Raji (cell line): ENCODE measurements around the gene IL1RAPL2.

ENCODE experiments used
- POLR2A ChIP-seq: IDR thresholded peaks from 2 replicates; pipeline ENCODE4 v1.6.1; 2011; ENCODE audit warnings: low read depth, low read length, control low read depth; ENCODE audit not compliant: insufficient read depth

Gene IL1RAPL2

GRCh38 chrX:104728456-104728855 lies 162.5 kb downstream of the IL1RAPL2 start:
- TF ChIP-seq POLR2A, result no peak

- no peak for TF ChIP-seq POLR2A
Observed at GRCh38 chrX:104742355-104742754, 176.4 kb downstream of the IL1RAPL2 start.

- no peak for TF ChIP-seq POLR2A
Observed at GRCh38 chrX:104745152-104745551, 179.2 kb downstream of the IL1RAPL2 start.

GRCh38 chrX:104749951-104750610 lies 184.1 kb downstream of the IL1RAPL2 start:
- TF ChIP-seq POLR2A, result no peak

- TF ChIP-seq POLR2A, result no peak
Observed at GRCh38 chrX:104762641-104763040, 196.6 kb downstream of the IL1RAPL2 start.

GRCh38 chrX:104789784-104790183 lies 223.8 kb downstream of the IL1RAPL2 start:
- TF ChIP-seq POLR2A, result no peak

- no peak for TF ChIP-seq POLR2A
Observed at GRCh38 chrX:104795804-104796203, 229.8 kb downstream of the IL1RAPL2 start.

- TF ChIP-seq POLR2A, result no peak
Observed at GRCh38 chrX:104803219-104803618, 237.2 kb downstream of the IL1RAPL2 start.

- TF ChIP-seq POLR2A, result no peak
Observed at GRCh38 chrX:104806346-104806745, 240.3 kb downstream of the IL1RAPL2 start.

GRCh38 chrX:104833401-104833800 lies 267.4 kb downstream of the IL1RAPL2 start:
- TF ChIP-seq POLR2A, result no peak

GRCh38 chrX:104842646-104843045 lies 276.6 kb downstream of the IL1RAPL2 start:
- no peak for TF ChIP-seq POLR2A

- no peak for TF ChIP-seq POLR2A
Observed at GRCh38 chrX:104852241-104852640, 286.2 kb downstream of the IL1RAPL2 start.

GRCh38 chrX:104854188-104854587 lies 288.2 kb downstream of the IL1RAPL2 start:
- TF ChIP-seq POLR2A, result no peak

- no peak for TF ChIP-seq POLR2A
Observed at GRCh38 chrX:104854790-104855340, 288.9 kb downstream of the IL1RAPL2 start.

- no peak for TF ChIP-seq POLR2A
Observed at GRCh38 chrX:104863466-104863865, 297.5 kb downstream of the IL1RAPL2 start.

GRCh38 chrX:104864296-104864695 lies 298.3 kb downstream of the IL1RAPL2 start:
- TF ChIP-seq POLR2A, result no peak

GRCh38 chrX:104877504-104877903 lies 311.5 kb downstream of the IL1RAPL2 start:
- TF ChIP-seq POLR2A, result no peak
